Measurements from ENCODE around the gene MTMR12.

- TF ChIP-seq CTCF (optimal IDR thresholded peaks at IDR 0.05 in 1 of 3, IDR thresholded peaks at IDR 0.05 in 1 of 3, conservative IDR thresholded peaks at IDR 0.05 in 1 of 3; ENCODE audit: extremely low read depth in 1 of 3, insufficient read depth in 2 of 3, low read length in 3 of 3) (no peak), EZH2 (IDR thresholded peaks at IDR 0.05; ENCODE audit: low read length) (no peak)
Observed at GRCh38 chr5:32283061-32283460, 29.7 kb downstream of the MTMR12 start.
